Measurements from ENCODE around the gene TEX38. TPM values are rescaled to one million over a fixed set of nuclear protein-coding genes. Genes with fewer than 3 reads are reported as not detected.

Gene TEX38
- total RNA-seq, 1 experiment from 2014 or later: 0.47 TPM

- CTCF ChIA-PET: no interaction called here
- intact Hi-C loops (cut with micrococcal nuclease): no loop called here
- Histone ChIP-seq H3K79me2 (ENCODE audit: insufficient read depth, low read length) (peaks cover 21% of the 10 kb centered on the region), H3K4me2 (ENCODE audit: low read length) (no peak overlapping the region), H3K4me1 (ENCODE audit: control insufficient read depth in 1 of 2, insufficient read depth in 2 of 2, low read length in 2 of 2) (peaks cover 15 to 29% of the 10 kb centered on the region in 2 experiments), H4K20me1 (ENCODE audit: insufficient read depth) (no peaks in the 10 kb centered on the region), H2AFZ (ENCODE audit: low read depth, low read length, poor library complexity, severe bottlenecking) (no peak overlapping the region), H3K36me3 (ENCODE audit: control insufficient read depth in 1 of 2, insufficient read depth in 2 of 2, low read length in 2 of 2) (no peaks in the 10 kb centered on the region), H3K9ac (ENCODE audit: low read length) (no peak overlapping the region), H3K27me3 (ENCODE audit: insufficient read depth, low read length) (no peaks in the 10 kb centered on the region; the same call in 1 of the 2 replicates), H3K9me3 (ENCODE audit: control insufficient read depth in 1 of 2, insufficient read depth in 1 of 2, low read depth in 1 of 2, low read length in 2 of 2) (no peaks in the 10 kb centered on the region), H3K4me3 (replicated peaks in 1 of 2; ENCODE audit: low read depth in 1 of 2, low read length in 2 of 2) (no peak overlapping the region), H3K27ac (ENCODE audit: low read depth, low read length) (no peak overlapping the region), H3K9me2 (ENCODE audit: insufficient read depth) (no peaks in the 10 kb centered on the region)
- no peak for TF ChIP-seq MAX (IDR thresholded peaks at IDR 0.05)
- no peak for TF ChIP-seq ZNF274 (IDR thresholded peaks at IDR 0.05; ENCODE audit: low read depth, low read length)
- TF ChIP-seq POLR2A (IDR thresholded peaks at IDR 0.05; ENCODE audit: borderline replicate concordance, extremely low read depth, insufficient read depth, insufficient read length): no peak
- TF ChIP-seq JUND (IDR thresholded peaks at IDR 0.05): no peak
- TF ChIP-seq CEBPB (IDR thresholded peaks at IDR 0.05; ENCODE audit: low read depth): no peak
- no peak for TF ChIP-seq EZH2phosphoT487 (IDR thresholded peaks at IDR 0.05; ENCODE audit: borderline replicate concordance)
- no peak for TF ChIP-seq POLR2AphosphoS5 (IDR thresholded peaks at IDR 0.05; ENCODE audit: low read depth, low read length)
- no peak for TF ChIP-seq ELF1 (IDR thresholded peaks at IDR 0.05; ENCODE audit: borderline replicate concordance, low read depth)
- no peak for TF ChIP-seq FOSL1 (IDR thresholded peaks at IDR 0.05; ENCODE audit: low read depth)
- ATAC-seq (no peak), DNase-seq (ENCODE audit: low read depth, low spot score) (no peak)
- POLR2A ChIA-PET: no interaction called here
- BruUV-seq (replicated peaks): no TSS peak
- RAD21 ChIA-PET (ENCODE audit: low non-redundant PET in 1 of 2, low total read pairs in 2 of 2, uncharacterized antibody in 2 of 2, unreplicated experiment in 2 of 2): no interaction called here
These were observed 50.1 kb downstream of the TEX38 start for GRCh38 chr1:46721686-46722205.

Other genes starting within 250 kb of the TEX38 start
- 4.3 TPM for gene DMBX1, start 182.0 kb upstream of the TEX38 start, total RNA-seq (2021; ENCODE audit: unreplicated experiment)
- not detected for gene KNCN, start 120.2 kb upstream of the TEX38 start, total RNA-seq (2021; ENCODE audit: unreplicated experiment)
- 30.9 TPM for gene MKNK1, start 67.6 kb upstream of the TEX38 start, total RNA-seq (2021; ENCODE audit: unreplicated experiment)
- 5.5 TPM for gene MOB3C, start 55.0 kb upstream of the TEX38 start, total RNA-seq (2021; ENCODE audit: unreplicated experiment)
- 35.5 TPM for gene ATPAF1, start 3.5 kb upstream of the TEX38 start, total RNA-seq (2021; ENCODE audit: unreplicated experiment)
- gene EFCAB14, start 47.3 kb downstream of the TEX38 start, total RNA-seq (2021; ENCODE audit: unreplicated experiment): 52.5 TPM
- 0.30 TPM for gene CYP4B1, start 127.2 kb downstream of the TEX38 start, total RNA-seq (2021; ENCODE audit: unreplicated experiment)